ENCODE measurements around the gene ANKRD29. TPM values are rescaled to one million over a fixed set of nuclear protein-coding genes. Genes with fewer than 3 reads are reported as not detected.

The ANKRD29 gene
- total and polyA plus RNA-seq, 9 of the 15 experiments (the other 6 are each of a cell fraction or from before 2014, with no cell fraction given): 0.36 TPM; not detected in 8

- H3K27me3 ChIP-seq (ENCODE audit: control insufficient read depth in 2 of 2, insufficient read depth in 2 of 2, low read length in 2 of 2): peaks cover 23 to 27% of the 10 kb centered on the region in 2 experiments
- TF ChIP-seq PHTF2 (CRISPR knock-in tag; IDR thresholded peaks at IDR 0.05) (no peak), POLR3G (IDR thresholded peaks at IDR 0.05; ENCODE audit: extremely low read depth, insufficient read length, insufficient replicate concordance) (no peak), HNRNPL (IDR thresholded peaks at IDR 0.05; ENCODE audit: low read depth, low read length) (no peak), CREBBP (IDR thresholded peaks at IDR 0.05; ENCODE audit: low read depth, low read length) (no peak)
- no peaks in the 10 kb centered on the region for H3K79me2 ChIP-seq (ENCODE audit: control insufficient read depth, insufficient read depth, low read length)
- WGBS (ENCODE audit: insufficient coverage, low coverage, missing lambda C conversion rate): 28% methylated on average over 7 of the region's 7 CpGs
- intact Hi-C loops (cut with micrococcal nuclease) (no loop called here), in situ Hi-C loops (cut with MboI) (no loop called here)
- H2AFZ ChIP-seq (ENCODE audit: low read depth, low read length): no peak overlapping the region
- ChIA-PET POLR2A (interaction anchor here (0.6 to 1.6 kb wide), 2 partner anchors 9 to 64 kb away, joined by 3 to 5 read pairs; partner anchors contain the start of gene NPC1), CTCF (ENCODE audit: low intra/inter-chr PET ratio) (no interaction called here)
- no peak overlapping the region for H3K4me3 ChIP-seq
- no peaks in the 10 kb centered on the region; a peak in 1 of 5 replicates for H3K4me1 ChIP-seq (replicated peaks in 1 of 2; ENCODE audit: control insufficient read depth in 2 of 2, insufficient read depth in 2 of 2, low read length in 2 of 2)
- no peak overlapping the region for H3K4me2 ChIP-seq (ENCODE audit: insufficient read depth, low read length)
- H3K27ac ChIP-seq (ENCODE audit: extremely low read depth, low read depth, low read length): no peak overlapping the region
- no TSS peak for BruUV-seq (replicated peaks)
- H3K36me3 ChIP-seq (ENCODE audit: control insufficient read depth, insufficient read depth, low read length): no peaks in the 10 kb centered on the region
- ATAC-seq (no peak), FAIRE-seq (no peak), DNase-seq (ENCODE audit: extremely low read depth in 1 of 4, low spot score in 3 of 4) (no peak)
- no peak overlapping the region for H3K9ac ChIP-seq (ENCODE audit: insufficient read depth in 1 of 2, low read depth in 2 of 2, low read length in 2 of 2)
- H4K20me1 ChIP-seq (replicated peaks; ENCODE audit: control insufficient read depth, insufficient read depth, low read length): no peaks in the 10 kb centered on the region
- H3K9me3 ChIP-seq (replicated peaks; ENCODE audit: control insufficient read depth, insufficient read depth, low read depth, low read length): no peaks in the 10 kb centered on the region
- H3K9me1 ChIP-seq (ENCODE audit: control insufficient read depth, insufficient read depth, low read length): no peaks in the 10 kb centered on the region
These were observed 67.1 kb downstream of the ANKRD29 start for GRCh38 chr18:23595591-23595990.

GRCh38 chr18:23593720-23594119 lies 69.0 kb downstream of the ANKRD29 start:
- intact Hi-C loops (cut with micrococcal nuclease) (no loop called here), in situ Hi-C loops (cut with MboI) (no loop called here)
- Histone ChIP-seq H3K27me3 (ENCODE audit: control insufficient read depth in 2 of 2, insufficient read depth in 2 of 2, low read length in 2 of 2) (peaks cover 29 to 33% of the 10 kb centered on the region in 2 experiments), H3K27ac (ENCODE audit: extremely low read depth, low read depth, low read length) (no peak overlapping the region), H3K9ac (ENCODE audit: insufficient read depth in 1 of 2, low read depth in 2 of 2, low read length in 2 of 2) (no peak overlapping the region), H3K4me2 (ENCODE audit: insufficient read depth, low read length) (no peak overlapping the region), H3K4me3 (no peak overlapping the region), H3K4me1 (replicated peaks in 1 of 2; ENCODE audit: control insufficient read depth in 2 of 2, insufficient read depth in 2 of 2, low read length in 2 of 2) (no peaks in the 10 kb centered on the region; a peak in 1 of 5 replicates), H3K36me3 (ENCODE audit: control insufficient read depth, insufficient read depth, low read length) (no peaks in the 10 kb centered on the region), H3K9me3 (replicated peaks; ENCODE audit: control insufficient read depth, insufficient read depth, low read depth, low read length) (no peaks in the 10 kb centered on the region), H3K79me2 (ENCODE audit: control insufficient read depth, insufficient read depth, low read length) (no peaks in the 10 kb centered on the region), H2AFZ (ENCODE audit: low read depth, low read length) (no peak overlapping the region), H3K9me1 (ENCODE audit: control insufficient read depth, insufficient read depth, low read length) (no peaks in the 10 kb centered on the region), H4K20me1 (replicated peaks; ENCODE audit: control insufficient read depth, insufficient read depth, low read length) (no peaks in the 10 kb centered on the region)
- FAIRE-seq (no peak), ATAC-seq (no peak), DNase-seq (ENCODE audit: extremely low read depth in 1 of 4, low spot score in 3 of 4) (no peak)
- BruUV-seq (replicated peaks): no TSS peak
- CTCF ChIA-PET (ENCODE audit: low intra/inter-chr PET ratio): no interaction called here
- POLR2A ChIA-PET: interaction anchor here (0.6 kb wide), 1 partner anchor 527 kb away, joined by 3 read pairs; no protein-coding TSS in a partner anchor
- WGBS (ENCODE audit: insufficient coverage, low coverage, missing lambda C conversion rate): 15% methylated on average over 2 of the region's 2 CpGs
- TF ChIP-seq CHD2 (IDR thresholded peaks at IDR 0.05; ENCODE audit: low read depth, low read length) (no peak), FOSL1 (tag; conservative IDR thresholded peaks at IDR 0.05) (peak; percentile 40; the same call in 1 of the 2 replicates), HMGN3 (IDR thresholded peaks at IDR 0.05; ENCODE audit: borderline replicate concordance, extremely low read depth, insufficient read length, low read depth, low read length) (no peak), STAT5A (IDR thresholded peaks at IDR 0.05; ENCODE audit: borderline replicate concordance, low read length) (no peak), ZNF395 (CRISPR knock-in tag; IDR thresholded peaks at IDR 0.05) (no peak), GTF3C2 (IDR thresholded peaks at IDR 0.05; ENCODE audit: borderline replicate concordance, extremely low read depth, insufficient read length) (no peak), ZNF79 (CRISPR knock-in tag; IDR thresholded peaks at IDR 0.05; ENCODE audit: low read depth) (no peak), SMAD1 (IDR thresholded peaks at IDR 0.05; ENCODE audit: low read depth, low read length, partially characterized antibody) (no peak), POLR2AphosphoS2 (IDR thresholded peaks at IDR 0.05; ENCODE audit: low read length) (no peak)
